GM10266 (cell line): ENCODE measurements around the gene HTRA3.

Source experiments
- DNase-seq: peaks from one replicate; pipeline ENCODE4 v3.0.0; 2012; ENCODE audit errors: extremely low spot score
- CTCF ChIP-seq: IDR thresholded peaks from 2 replicates; pipeline ENCODE4 v1.5.1; 2012; ENCODE audit warnings: mild to moderate bottlenecking, low read depth; ENCODE audit not compliant: control insufficient read depth, insufficient read depth; ENCODE audit errors: missing control alignments

Gene HTRA3

GRCh38 chr4:8305851-8306471 is 36.4 kb downstream of the HTRA3 start:
- TF ChIP-seq CTCF, result no peak
- DNase-seq, result no peak

DNA sequence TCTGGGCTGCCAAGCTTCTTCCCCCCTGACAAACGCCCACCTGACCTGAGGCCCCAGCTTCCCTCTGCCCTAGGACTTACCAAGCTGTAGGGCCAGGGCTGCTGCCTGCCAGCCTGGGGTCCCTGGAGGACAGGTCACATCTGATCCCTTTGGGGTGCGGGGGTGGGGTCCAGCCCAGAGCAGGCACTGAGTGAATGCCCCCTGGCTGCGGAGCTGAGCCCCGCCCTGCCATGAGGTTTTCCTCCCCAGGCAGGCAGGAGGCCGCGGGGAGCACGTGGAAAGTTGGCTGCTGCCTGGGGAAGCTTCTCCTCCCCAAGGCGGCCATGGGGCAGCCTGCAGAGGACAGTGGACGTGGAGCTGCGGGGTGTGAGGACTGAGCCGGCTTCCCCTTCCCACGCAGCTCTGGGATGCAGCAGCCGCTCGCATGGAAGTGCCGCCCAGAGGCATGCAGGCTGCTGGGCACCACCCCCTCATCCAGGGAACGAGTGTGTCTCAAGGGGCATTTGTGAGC is 37.0 kb downstream of the HTRA3 start:
- no peak for TF ChIP-seq CTCF
- DNase-seq, result no peak

- no peak for TF ChIP-seq CTCF
- no peak for DNase-seq
Measured at GRCh38 chr4:8307121-8307520, 37.6 kb downstream of the HTRA3 start.

DNA sequence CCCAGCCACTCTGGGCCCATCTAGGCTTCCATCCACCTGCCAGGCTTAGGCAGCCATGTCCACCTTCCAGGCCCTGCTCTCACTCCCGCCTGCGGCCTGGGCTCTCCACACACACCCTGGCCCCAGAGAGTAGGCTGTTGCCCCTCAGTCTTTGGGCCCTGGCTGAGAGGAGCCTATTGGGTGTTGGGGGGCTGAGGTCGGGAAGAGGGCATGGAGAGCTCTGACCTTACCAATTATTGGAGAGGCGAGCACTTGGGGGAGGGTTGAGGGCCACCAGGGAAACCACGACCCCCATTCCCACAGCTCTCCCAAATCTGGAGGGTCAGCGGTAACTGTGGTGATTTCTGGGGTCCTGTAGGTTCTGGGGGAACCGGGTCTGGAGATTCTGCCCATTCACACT is 38.2 kb downstream of the HTRA3 start:
- DNase-seq, result no peak
- no peak for TF ChIP-seq CTCF

DNA sequence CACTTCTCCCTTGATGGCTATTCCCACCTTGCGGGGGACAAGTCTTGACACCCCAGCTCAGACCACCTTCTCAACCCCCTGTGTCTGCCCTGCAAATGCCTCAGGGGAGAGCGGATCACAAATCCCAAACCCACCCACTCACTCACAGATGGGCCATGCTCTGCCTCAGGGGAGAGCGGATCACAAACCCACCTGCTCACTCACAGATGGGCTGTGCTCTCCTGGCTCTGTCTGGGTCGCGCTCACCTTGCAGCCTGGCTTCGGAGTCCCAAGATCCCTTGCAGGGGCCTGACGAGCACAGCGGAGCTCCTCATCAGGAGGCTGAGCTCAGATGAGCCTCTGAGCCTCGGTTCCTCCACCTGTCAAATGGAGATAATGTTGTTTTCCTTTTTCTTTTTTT is 38.6 kb downstream of the HTRA3 start:
- no peak for DNase-seq
- no peak for TF ChIP-seq CTCF

- no peak for TF ChIP-seq CTCF
- no peak for DNase-seq
Measured at GRCh38 chr4:8308856-8309771, 39.6 kb downstream of the HTRA3 start.

GRCh38 chr4:8310306-8310705 is 40.8 kb downstream of the HTRA3 start:
- TF ChIP-seq CTCF, result no peak
- no peak for DNase-seq
